Measurements from ENCODE around the gene ADIRF. TPM values are rescaled to one million over a fixed set of nuclear protein-coding genes. Genes with fewer than 3 reads are reported as not detected.
"Not testable (repeated sequence)": the region's sequence is repeated elsewhere in the genome, so short reads cannot be mapped to it uniquely, and the experiment has no call there.

ADIRF gene
- total RNA-seq, 1 experiment from 2014 or later, result not detected

DNA sequence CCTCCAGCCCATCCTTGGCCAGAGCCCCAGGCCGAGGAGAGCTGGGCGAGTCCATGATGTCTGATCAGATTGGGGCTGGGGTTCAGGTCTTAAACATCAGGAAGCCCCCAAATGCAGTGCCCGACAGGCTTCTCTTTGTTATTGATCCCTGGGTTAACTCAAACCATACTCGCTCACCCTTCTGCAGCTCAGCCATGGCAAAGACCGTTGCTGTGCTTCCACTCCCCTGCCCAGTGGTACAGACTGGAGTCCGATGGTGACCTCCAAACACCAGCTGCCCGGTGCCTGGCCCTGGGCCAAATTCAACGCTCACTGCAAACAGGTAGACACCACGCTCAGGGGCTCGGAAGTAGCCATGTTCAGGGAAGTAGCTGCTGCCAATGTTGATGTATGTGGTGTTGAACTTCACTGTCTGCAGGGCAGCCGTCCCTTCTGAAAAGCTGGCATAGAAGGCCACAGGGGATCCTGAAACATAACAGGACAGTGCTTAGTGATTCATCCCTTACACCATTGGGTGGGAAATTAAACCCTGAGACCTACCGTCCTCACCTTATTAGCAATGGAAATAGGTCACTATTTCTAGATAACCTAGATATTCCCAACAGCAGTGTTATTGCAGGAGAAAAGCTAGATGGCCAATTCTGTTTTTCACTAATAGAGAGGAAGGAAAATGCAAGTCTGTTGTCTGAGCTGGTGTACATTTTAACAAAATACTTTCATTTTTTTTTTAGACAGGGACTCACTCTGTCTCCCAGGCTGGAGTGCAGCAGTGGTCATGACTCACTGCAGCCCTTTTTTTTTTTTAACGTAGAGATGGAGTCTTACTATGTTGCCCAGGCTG lies 31.4 kb upstream of the ADIRF start:
- peaks cover 9% of the 10 kb centered on the region; the same call in 1 of the 2 replicates for H3K4me1 ChIP-seq
- ChIA-PET CTCF (no interaction called here), POLR2A (no interaction called here)
- Mint-ChIP-seq H3K4me1 (ENCODE audit: low read depth, unreplicated experiment) (no peaks in the 10 kb centered on the region), H3K36me3 (ENCODE audit: insufficient read depth, unreplicated experiment) (peaks cover 17% of the 10 kb centered on the region), H3K4me3 (ENCODE audit: unreplicated experiment) (no peak overlapping the region), H3K27me3 (ENCODE audit: insufficient read depth, unreplicated experiment) (no peaks in the 10 kb centered on the region), H3K27ac (ENCODE audit: unreplicated experiment) (no peak overlapping the region), H3K9me3 (ENCODE audit: unreplicated experiment) (no peaks in the 10 kb centered on the region)
- TF ChIP-seq, protein P1, sequence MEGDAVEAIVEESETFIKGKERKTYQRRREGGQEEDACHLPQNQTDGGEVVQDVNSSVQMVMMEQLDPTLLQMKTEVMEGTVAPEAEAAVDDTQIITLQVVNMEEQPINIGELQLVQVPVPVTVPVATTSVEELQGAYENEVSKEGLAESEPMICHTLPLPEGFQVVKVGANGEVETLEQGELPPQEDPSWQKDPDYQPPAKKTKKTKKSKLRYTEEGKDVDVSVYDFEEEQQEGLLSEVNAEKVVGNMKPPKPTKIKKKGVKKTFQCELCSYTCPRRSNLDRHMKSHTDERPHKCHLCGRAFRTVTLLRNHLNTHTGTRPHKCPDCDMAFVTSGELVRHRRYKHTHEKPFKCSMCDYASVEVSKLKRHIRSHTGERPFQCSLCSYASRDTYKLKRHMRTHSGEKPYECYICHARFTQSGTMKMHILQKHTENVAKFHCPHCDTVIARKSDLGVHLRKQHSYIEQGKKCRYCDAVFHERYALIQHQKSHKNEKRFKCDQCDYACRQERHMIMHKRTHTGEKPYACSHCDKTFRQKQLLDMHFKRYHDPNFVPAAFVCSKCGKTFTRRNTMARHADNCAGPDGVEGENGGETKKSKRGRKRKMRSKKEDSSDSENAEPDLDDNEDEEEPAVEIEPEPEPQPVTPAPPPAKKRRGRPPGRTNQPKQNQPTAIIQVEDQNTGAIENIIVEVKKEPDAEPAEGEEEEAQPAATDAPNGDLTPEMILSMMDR (IDR thresholded peaks at IDR 0.05; ENCODE audit: insufficient read depth in 1 of 2, low read depth in 1 of 2, low read length in 1 of 2, severe bottlenecking in 1 of 2, unreplicated experiment in 1 of 2), result no peak
- BruUV-seq (replicated peaks), result no TSS peak
- H3K36me3 ChIP-seq (ENCODE audit: control insufficient read depth, insufficient read depth, low read length), result no peaks in the 10 kb centered on the region
- H3K27me3 ChIP-seq (replicated peaks; ENCODE audit: control insufficient read depth, insufficient read depth, low read length), result no peaks in the 10 kb centered on the region
- intact Hi-C loops (cut with micrococcal nuclease; ENCODE audit: unreplicated experiment), result no loop called here
- no peak for DNase-seq
- H3K4me3 ChIP-seq (ENCODE audit: low read depth, low read length), result no peak overlapping the region
- H3K9me3 ChIP-seq, result no peaks in the 10 kb centered on the region

DNA sequence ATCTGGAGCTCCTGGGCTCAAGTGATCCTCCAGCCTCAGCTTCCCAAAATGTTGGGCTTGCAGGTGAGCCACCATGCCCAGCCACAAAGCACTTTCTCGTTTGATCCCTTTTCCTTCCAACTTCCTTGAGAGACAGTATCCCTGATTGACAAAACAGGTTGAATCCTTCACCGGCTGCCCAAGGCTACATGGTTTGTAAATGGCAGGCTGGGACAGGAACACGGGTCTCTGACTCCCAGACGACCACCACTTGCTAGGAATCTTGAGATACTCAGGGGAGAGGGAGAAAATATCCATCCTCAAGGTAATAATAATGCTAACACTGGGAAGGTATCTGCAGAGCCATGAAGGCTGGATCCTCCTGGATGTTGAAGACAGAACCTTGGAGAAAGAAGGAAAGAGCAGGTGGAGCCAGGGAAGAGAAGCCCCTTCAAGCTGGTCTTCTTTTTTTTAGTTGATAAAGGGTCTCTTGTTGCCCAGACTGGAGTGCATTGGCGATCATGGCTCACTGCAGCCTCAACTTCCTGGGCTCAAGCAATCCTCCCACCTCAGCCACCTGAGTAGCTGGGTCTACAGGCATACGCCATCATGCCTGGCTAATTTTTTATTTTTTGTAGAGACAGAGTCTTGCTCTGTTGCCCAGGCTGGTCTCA lies 30.7 kb upstream of the ADIRF start:
- POLR2A ChIA-PET, result no interaction called here

DNA sequence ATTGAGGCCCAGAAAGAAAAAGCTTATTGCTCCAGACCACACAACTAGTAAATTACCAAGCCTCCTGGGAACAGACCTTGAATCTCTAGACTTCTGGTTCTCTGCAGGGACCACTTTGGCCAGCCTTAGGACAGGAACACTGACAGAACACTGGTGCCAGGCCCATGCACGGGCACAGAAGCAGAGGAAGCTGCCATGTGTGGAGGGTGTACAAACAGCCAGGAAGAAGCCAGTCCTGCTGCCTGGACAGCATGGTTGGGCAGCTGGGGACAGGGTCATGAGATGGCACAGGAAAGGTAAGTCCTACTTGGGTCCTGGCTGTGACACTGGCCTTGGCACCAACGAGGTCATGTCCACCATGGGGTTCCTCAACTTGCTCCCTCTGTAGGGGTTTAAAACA lies 30.0 kb upstream of the ADIRF start:
- TF ChIP-seq, protein P1 (IDR thresholded peaks at IDR 0.05; ENCODE audit: insufficient read depth in 1 of 2, low read depth in 1 of 2, low read length in 1 of 2, severe bottlenecking in 1 of 2, unreplicated experiment in 1 of 2), result no peak
- H3K27me3 Mint-ChIP-seq (ENCODE audit: insufficient read depth, unreplicated experiment), result no peaks in the 10 kb centered on the region
- H3K4me3 ChIP-seq (ENCODE audit: low read depth, low read length), result no peak overlapping the region
- H3K36me3 Mint-ChIP-seq (ENCODE audit: insufficient read depth, unreplicated experiment), result peaks cover 16% of the 10 kb centered on the region
- no TSS peak for BruUV-seq (replicated peaks)
- peaks cover 9% of the 10 kb centered on the region; the same call in 1 of the 2 replicates for H3K4me1 ChIP-seq
- ChIA-PET POLR2A (no interaction called here), CTCF (interaction anchor here (2.2 kb wide), 1 partner anchor 28 kb away, joined by 21 read pairs; no protein-coding TSS in a partner anchor)
- H3K27me3 ChIP-seq (replicated peaks; ENCODE audit: control insufficient read depth, insufficient read depth, low read length), result no peaks in the 10 kb centered on the region
- H3K36me3 ChIP-seq (ENCODE audit: control insufficient read depth, insufficient read depth, low read length), result no peaks in the 10 kb centered on the region
- DNase-seq, result no peak
- H3K9me3 Mint-ChIP-seq (ENCODE audit: unreplicated experiment), result no peaks in the 10 kb centered on the region
- H3K27ac Mint-ChIP-seq (ENCODE audit: unreplicated experiment), result no peak overlapping the region
- no peak overlapping the region for H3K4me3 Mint-ChIP-seq (ENCODE audit: unreplicated experiment)
- intact Hi-C loops (cut with micrococcal nuclease; ENCODE audit: unreplicated experiment), result loop anchor here (2.0 kb wide), 2 partner anchors 33 to 249 kb away; no protein-coding TSS in a partner anchor
- H3K4me1 Mint-ChIP-seq (ENCODE audit: low read depth, unreplicated experiment), result no peaks in the 10 kb centered on the region
- H3K9me3 ChIP-seq, result no peaks in the 10 kb centered on the region

More for the DNA sequence above, 30.7 kb upstream of the ADIRF start:
- Histone ChIP-seq H3K27me3 (replicated peaks; ENCODE audit: control insufficient read depth, insufficient read depth, low read length) (no peaks in the 10 kb centered on the region), H3K36me3 (ENCODE audit: control insufficient read depth, insufficient read depth, low read length) (no peaks in the 10 kb centered on the region), H3K4me1 (peaks cover 9% of the 10 kb centered on the region; the same call in 1 of the 2 replicates), H3K4me3 (ENCODE audit: low read depth, low read length) (no peak overlapping the region), H3K9me3 (no peaks in the 10 kb centered on the region)
- no TSS peak for BruUV-seq (replicated peaks)
- H3K27me3 Mint-ChIP-seq (ENCODE audit: insufficient read depth, unreplicated experiment), result no peaks in the 10 kb centered on the region
- no peak overlapping the region for H3K4me3 Mint-ChIP-seq (ENCODE audit: unreplicated experiment)
- H3K36me3 Mint-ChIP-seq (ENCODE audit: insufficient read depth, unreplicated experiment), result peaks cover 16% of the 10 kb centered on the region
- no peak for DNase-seq
- TF ChIP-seq, protein P1 (IDR thresholded peaks at IDR 0.05; ENCODE audit: insufficient read depth in 1 of 2, low read depth in 1 of 2, low read length in 1 of 2, severe bottlenecking in 1 of 2, unreplicated experiment in 1 of 2), result no peak
- intact Hi-C loops (cut with micrococcal nuclease; ENCODE audit: unreplicated experiment), result loop anchor here (2.0 kb wide), 2 partner anchors 33 to 249 kb away; no protein-coding TSS in a partner anchor
- H3K27ac Mint-ChIP-seq (ENCODE audit: unreplicated experiment), result no peak overlapping the region
- H3K4me1 Mint-ChIP-seq (ENCODE audit: low read depth, unreplicated experiment), result no peaks in the 10 kb centered on the region
- CTCF ChIA-PET, result no interaction called here
- H3K9me3 Mint-ChIP-seq (ENCODE audit: unreplicated experiment), result no peaks in the 10 kb centered on the region

DNA sequence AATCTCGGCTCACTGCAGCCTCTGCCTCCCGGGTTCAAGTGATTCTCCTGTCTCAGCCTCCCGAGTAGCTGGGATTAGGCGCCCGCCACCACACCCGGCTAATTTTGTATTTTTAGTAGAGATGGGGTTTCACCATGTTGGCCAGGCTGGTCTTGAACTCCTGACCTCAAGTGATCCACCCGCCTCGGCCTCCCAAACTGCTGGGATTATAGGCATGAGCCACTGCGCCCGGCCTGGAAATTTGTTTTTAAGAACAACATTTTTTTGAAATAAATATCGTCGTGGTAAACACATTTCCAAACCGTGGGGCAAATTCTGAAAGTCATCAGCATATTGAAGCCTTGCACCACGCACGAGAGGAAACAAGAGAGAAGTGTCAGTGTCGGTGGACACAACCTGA lies 28.2 kb upstream of the ADIRF start:
- H3K36me3 Mint-ChIP-seq (ENCODE audit: insufficient read depth, unreplicated experiment), result peaks cover 16% of the 10 kb centered on the region
- H3K27me3 ChIP-seq (replicated peaks; ENCODE audit: control insufficient read depth, insufficient read depth, low read length); POLR2A ChIA-PET; H3K36me3 ChIP-seq (ENCODE audit: control insufficient read depth, insufficient read depth, low read length); H3K27ac Mint-ChIP-seq (ENCODE audit: unreplicated experiment); H3K4me1 ChIP-seq; BruUV-seq (replicated peaks); H3K9me3 ChIP-seq; intact Hi-C loops (cut with micrococcal nuclease; ENCODE audit: unreplicated experiment); H3K27me3 Mint-ChIP-seq (ENCODE audit: insufficient read depth, unreplicated experiment); H3K9me3 Mint-ChIP-seq (ENCODE audit: unreplicated experiment); H3K4me1 Mint-ChIP-seq (ENCODE audit: low read depth, unreplicated experiment); H3K4me3 ChIP-seq (ENCODE audit: low read depth, low read length); DNase-seq: not testable (repeated sequence)
- CTCF ChIA-PET, result interaction anchor here (0.7 to 2.2 kb wide), 3 partner anchors 26 to 184 kb away, joined by 3 to 21 read pairs (median 3); no protein-coding TSS in a partner anchor
- H3K4me3 Mint-ChIP-seq (ENCODE audit: unreplicated experiment), result peak overlapping the region; percentile 66
